Peyer's patch (tissue), 4 donors: Measurements from ENCODE around the gene RNLS. TPM values are rescaled to one million over a fixed set of nuclear protein-coding genes. Genes with fewer than 3 reads are reported as not detected.

Source experiments
- DNase-seq, 3 donors: peaks; one replicate each; pipeline ENCODE4 v3.0.0-alpha.2; 2017 to 2019
- H3K27ac ChIP-seq, 4 donors: fragments of 200-600 bp; sonication (generic); one replicate each; pipeline ENCODE4 v1.5.1; 2016 to 2019
- H3K27me3 ChIP-seq, 2 donors: fragments of 200-600 bp; sonication (generic); one replicate each; pipeline ENCODE4 v1.5.1; 2019
- H3K36me3 ChIP-seq, 3 donors: fragments of 200-600 bp; sonication (generic); one replicate each; pipeline ENCODE4 v1.5.1; 2016 to 2019
- H3K4me1 ChIP-seq, 4 donors: fragments of 200-600 bp; sonication (generic); one replicate each; pipeline ENCODE4 v1.5.1; 2016 to 2019
- H3K4me3 ChIP-seq, 4 donors: fragments of 200-600 bp; sonication (generic); 1 replicate in 3 of 4; 2 replicates in 1 of 4; pipeline ENCODE4 v1.5.1; 2016 to 2019; ENCODE audit warnings: mild to moderate bottlenecking in 1 of 4
- H3K9me3 ChIP-seq, 4 donors: fragments of 200-600 bp; sonication (generic); one replicate each; pipeline ENCODE4 v1.5.1; 2016 to 2019; ENCODE audit warnings: mild to moderate bottlenecking in 1 of 4
- POLR2A ChIP-seq, 2 donors: fragments of 450-650 bp; IDR thresholded peaks; one replicate each; pipeline ENCODE4 v1.5.1; 2017; ENCODE audit warnings: antibody characterized with exemption in 2 of 2, mild to moderate bottlenecking in 2 of 2, moderate library complexity in 2 of 2
- total RNA-seq, 4 donors: library from RNA; depleted of rRNA; stranded (reverse); fragments of >200 nt; gene quantifications; one replicate each; pipeline ENCODE4 v1.1.0, GENCODE V29; 2016
- TF ChIP-seq, protein P1 (sequence below), 6 experiments: fragments of 450-650 bp in 4 of 6; fragments of 200-600 bp in 2 of 6; sonication (generic) in 1 of 6; IDR thresholded peaks; one replicate each; pipeline ENCODE4 v1.5.1; 2017 to 2019; ENCODE audit warnings: antibody characterized with exemption in 6 of 6, mild to moderate bottlenecking in 3 of 6, moderate library complexity in 1 of 6

Gene RNLS
- total RNA-seq, 4 donors from 2014 or later = 4.1 to 29.6 (median 22.6) TPM

DNA sequence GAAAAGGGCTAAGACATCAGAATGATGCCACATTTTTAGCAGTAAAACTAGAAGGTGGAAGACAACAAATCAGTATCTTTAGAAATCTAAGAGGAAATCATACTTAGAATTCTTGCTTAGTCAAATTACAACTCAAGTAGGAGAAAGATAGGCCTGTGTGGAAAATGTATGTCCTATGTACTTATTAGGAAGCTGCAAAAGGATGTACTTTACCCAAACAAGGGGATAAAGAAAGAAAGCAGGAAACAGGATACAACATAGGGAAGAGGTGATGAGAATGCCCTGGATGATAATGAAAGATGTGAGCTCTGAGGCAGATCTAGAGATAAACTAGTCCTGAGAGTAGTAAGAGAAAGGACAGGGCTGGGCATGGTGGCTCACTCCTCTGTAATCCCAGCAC lies 54.9 kb downstream of the RNLS start:
- Histone ChIP-seq H3K9me3 (no peaks in the 10 kb centered on the region), H3K4me1 (no peaks in the 10 kb centered on the region), H3K36me3 (no peaks in the 10 kb centered on the region), H3K27me3 (no peaks in the 10 kb centered on the region), H3K27ac (no peak overlapping the region), H3K4me3 (no peak overlapping the region)
- no peak for DNase-seq
- TF ChIP-seq POLR2A (IDR thresholded peaks at IDR 0.05) = no peak
- TF ChIP-seq, protein P1, sequence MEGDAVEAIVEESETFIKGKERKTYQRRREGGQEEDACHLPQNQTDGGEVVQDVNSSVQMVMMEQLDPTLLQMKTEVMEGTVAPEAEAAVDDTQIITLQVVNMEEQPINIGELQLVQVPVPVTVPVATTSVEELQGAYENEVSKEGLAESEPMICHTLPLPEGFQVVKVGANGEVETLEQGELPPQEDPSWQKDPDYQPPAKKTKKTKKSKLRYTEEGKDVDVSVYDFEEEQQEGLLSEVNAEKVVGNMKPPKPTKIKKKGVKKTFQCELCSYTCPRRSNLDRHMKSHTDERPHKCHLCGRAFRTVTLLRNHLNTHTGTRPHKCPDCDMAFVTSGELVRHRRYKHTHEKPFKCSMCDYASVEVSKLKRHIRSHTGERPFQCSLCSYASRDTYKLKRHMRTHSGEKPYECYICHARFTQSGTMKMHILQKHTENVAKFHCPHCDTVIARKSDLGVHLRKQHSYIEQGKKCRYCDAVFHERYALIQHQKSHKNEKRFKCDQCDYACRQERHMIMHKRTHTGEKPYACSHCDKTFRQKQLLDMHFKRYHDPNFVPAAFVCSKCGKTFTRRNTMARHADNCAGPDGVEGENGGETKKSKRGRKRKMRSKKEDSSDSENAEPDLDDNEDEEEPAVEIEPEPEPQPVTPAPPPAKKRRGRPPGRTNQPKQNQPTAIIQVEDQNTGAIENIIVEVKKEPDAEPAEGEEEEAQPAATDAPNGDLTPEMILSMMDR (IDR thresholded peaks at IDR 0.05) = no peak

DNA sequence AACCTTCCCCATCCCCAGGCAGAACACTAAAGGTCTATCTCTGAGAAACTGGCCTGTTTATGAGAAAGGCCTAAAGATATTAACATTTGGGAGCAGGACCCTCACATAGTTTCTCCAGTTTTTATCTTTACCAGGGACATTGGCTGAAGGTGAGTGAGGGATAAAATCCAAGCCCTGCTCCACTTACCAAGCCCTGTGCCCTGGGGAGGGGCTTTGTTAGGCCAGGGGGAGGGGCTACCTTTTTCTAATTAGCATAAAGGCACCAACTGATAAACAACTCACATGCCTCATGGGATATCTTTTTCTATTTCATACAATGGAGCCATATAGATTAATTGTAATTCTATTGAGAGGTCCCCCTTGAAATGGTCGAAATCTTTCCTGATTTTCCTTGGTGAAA lies 55.9 kb downstream of the RNLS start:
- DNase-seq = no peak
- Histone ChIP-seq H3K4me1 (no peaks in the 10 kb centered on the region), H3K27ac (no peak overlapping the region), H3K4me3 (no peak overlapping the region), H3K9me3 (no peaks in the 10 kb centered on the region), H3K36me3 (no peaks in the 10 kb centered on the region), H3K27me3 (no peaks in the 10 kb centered on the region)
- TF ChIP-seq POLR2A (IDR thresholded peaks at IDR 0.05) = no peak
- TF ChIP-seq, protein P1 (IDR thresholded peaks at IDR 0.05) = no peak

DNA sequence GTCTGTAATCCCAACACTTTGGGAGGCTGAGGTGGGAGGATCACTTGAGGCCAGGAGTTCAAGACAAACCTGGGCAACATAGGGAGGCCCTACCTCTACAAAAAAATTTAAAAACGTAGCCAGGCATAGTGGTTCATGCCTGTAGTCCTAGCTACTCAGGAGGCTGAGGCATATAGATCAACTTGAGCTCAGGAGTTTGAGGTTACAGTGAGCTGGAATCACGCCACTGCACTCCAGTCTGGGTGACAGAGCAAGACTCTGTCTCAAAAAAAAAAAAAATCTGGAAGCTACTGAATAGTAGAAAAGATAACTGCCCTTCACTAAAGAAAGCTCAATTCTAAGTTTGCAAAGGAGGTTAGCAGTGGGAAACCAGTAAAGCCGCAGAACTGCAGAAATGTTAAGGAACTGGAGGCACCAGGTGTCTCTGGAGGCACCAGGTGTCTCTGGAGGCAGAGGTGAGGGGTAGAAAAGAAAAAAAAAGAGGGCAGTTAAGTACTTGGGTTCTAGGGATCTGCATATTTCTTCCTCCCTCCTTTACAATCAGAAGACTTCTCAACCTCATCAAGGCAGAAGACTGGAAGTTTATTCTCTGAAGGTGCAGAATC lies 56.5 kb downstream of the RNLS start:
- no peak overlapping the region for H3K27ac ChIP-seq
- H3K27me3 ChIP-seq = no peaks in the 10 kb centered on the region
- H3K4me3 ChIP-seq = no peak overlapping the region
- no peak for TF ChIP-seq POLR2A (IDR thresholded peaks at IDR 0.05)
- TF ChIP-seq, protein P1 (IDR thresholded peaks at IDR 0.05) = no peak
- H3K36me3 ChIP-seq = no peaks in the 10 kb centered on the region
- H3K9me3 ChIP-seq = no peaks in the 10 kb centered on the region
- no peaks in the 10 kb centered on the region for H3K4me1 ChIP-seq
- DNase-seq = no peak

DNA sequence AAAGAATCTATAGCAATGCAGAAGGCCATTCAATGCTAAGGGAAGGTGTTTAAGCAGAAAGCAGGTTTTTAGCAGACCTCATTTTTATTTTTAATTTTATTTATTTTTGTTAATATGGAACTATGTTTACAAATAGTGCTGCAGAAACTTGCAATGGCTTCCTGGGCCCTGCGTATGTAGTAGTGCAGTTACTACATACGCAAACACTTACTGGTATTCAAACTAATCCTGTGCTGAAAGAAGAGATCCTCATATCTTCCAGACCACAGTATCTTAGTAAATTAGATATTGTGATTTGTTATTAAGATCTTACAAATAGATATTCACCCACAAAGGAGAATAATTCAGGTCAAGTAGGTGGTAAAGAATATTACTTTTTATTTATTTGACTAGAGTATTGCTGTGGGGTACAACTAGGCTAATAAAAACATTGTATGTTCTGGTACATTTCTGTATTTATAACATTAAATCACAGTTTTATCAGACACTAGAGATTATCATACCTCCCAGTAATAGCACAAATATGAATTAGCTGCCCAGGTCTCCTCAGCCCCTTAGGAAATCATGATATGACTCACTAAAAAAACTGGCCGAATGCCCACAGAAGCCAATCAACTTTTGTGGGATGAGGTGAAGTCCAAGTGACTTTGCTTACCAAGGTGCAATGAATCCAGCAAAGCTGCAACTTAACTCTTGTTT lies 57.6 kb downstream of the RNLS start:
- TF ChIP-seq, protein P1 (IDR thresholded peaks at IDR 0.05) = no peak
- no peak for TF ChIP-seq POLR2A (IDR thresholded peaks at IDR 0.05)
- Histone ChIP-seq H3K4me1 (no peaks in the 10 kb centered on the region), H3K9me3 (no peaks in the 10 kb centered on the region), H3K27ac (no peak overlapping the region), H3K4me3 (no peak overlapping the region), H3K27me3 (no peaks in the 10 kb centered on the region), H3K36me3 (no peaks in the 10 kb centered on the region)
- peak in 1 of 3 donors; percentile 74 for DNase-seq

DNA sequence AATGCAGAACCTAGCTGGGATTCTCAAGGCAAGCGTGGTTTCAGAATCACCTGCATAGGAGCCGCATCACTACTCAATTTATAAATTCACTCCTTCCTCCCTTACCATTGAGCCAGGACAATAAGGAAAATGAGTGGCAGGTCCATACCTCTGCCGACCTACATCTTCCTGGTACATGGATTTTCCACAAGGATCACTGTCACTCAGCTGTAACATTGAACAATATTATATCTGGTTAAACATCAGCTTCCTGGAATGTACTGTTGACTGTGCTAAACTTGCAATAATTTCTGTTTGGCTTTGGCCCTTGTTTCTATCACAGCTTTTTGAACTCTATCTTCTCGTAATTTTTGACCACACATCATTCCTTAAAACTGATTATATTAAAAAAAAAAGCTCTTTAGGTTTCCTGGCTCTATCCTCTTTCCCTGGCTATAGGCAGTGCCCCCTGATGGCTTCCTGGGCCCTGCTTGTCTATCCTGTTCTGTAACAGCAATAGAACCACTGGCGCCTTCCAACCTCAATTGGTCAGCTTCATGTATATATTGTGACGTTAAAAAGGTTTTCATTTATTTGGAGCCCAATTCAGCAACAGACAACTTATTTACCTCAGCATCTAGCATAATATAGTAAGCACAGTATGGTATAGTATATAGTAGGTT lies 59.2 kb downstream of the RNLS start:
- Histone ChIP-seq H3K4me1 (no peaks in the 10 kb centered on the region), H3K27ac (no peak overlapping the region), H3K9me3 (no peaks in the 10 kb centered on the region), H3K4me3 (no peak overlapping the region), H3K36me3 (no peaks in the 10 kb centered on the region), H3K27me3 (no peaks in the 10 kb centered on the region)
- DNase-seq = no peak
- no peak for TF ChIP-seq POLR2A (IDR thresholded peaks at IDR 0.05)
- TF ChIP-seq, protein P1 (IDR thresholded peaks at IDR 0.05) = no peak
